Suprapubic skin (tissue), 4 donors: Measurements from ENCODE around the gene LRRC27. TPM values are rescaled to one million over a fixed set of nuclear protein-coding genes. Genes with fewer than 3 reads are reported as not detected.

Source experiments
- DNase-seq, 2 donors: peaks; one replicate each; pipeline ENCODE4 v3.0.0-alpha.2; 2019; ENCODE audit warnings: low spot score in 2 of 2
- H3K27ac ChIP-seq: fragments of 200-600 bp; sonication (generic); one replicate; pipeline ENCODE4 v1.5.1; 2019
- H3K27me3 ChIP-seq: fragments of 200-600 bp; sonication (generic); one replicate; pipeline ENCODE4 v1.5.1; 2019
- H3K36me3 ChIP-seq: fragments of 200-600 bp; sonication (generic); one replicate; pipeline ENCODE4 v1.5.1; 2019
- H3K4me1 ChIP-seq: fragments of 200-600 bp; sonication (generic); one replicate; pipeline ENCODE4 v1.5.1; 2019
- H3K4me3 ChIP-seq: fragments of 200-600 bp; sonication (generic); one replicate; pipeline ENCODE4 v1.5.1; 2019; ENCODE audit warnings: mild to moderate bottlenecking
- H3K9me3 ChIP-seq: fragments of 200-600 bp; sonication (generic); one replicate; pipeline ENCODE4 v1.5.1; 2019
- EP300 ChIP-seq: sonication (generic); formaldehyde crosslinking; IDR thresholded peaks from one replicate; pipeline ENCODE4 v1.6.1; 2017; ENCODE audit warnings: antibody characterized with exemption
- POLR2A ChIP-seq, 2 donors: fragments of 450-650 bp; IDR thresholded peaks; one replicate each; pipeline ENCODE4 v1.6.1; 2017; ENCODE audit warnings: antibody characterized with exemption in 2 of 2, mild to moderate bottlenecking in 2 of 2, moderate library complexity in 2 of 2
- POLR2AphosphoS5 ChIP-seq, 3 donors: sonication (generic); formaldehyde crosslinking; IDR thresholded peaks; one replicate each; pipeline ENCODE4 v1.6.1; 2017; ENCODE audit warnings: antibody characterized with exemption in 3 of 3
- WGBS: methylation state at CpG from one replicate; pipeline ENCODE4 v1.1.5; 2018; 5-methylcytosine and 5-hydroxymethylcytosine counted together
- total RNA-seq, 4 donors: library from RNA; depleted of rRNA; stranded (reverse); fragments of >200 nt; gene quantifications; one replicate each; pipeline ENCODE4 v1.1.0, GENCODE V29; 2016
- TF ChIP-seq, protein P1 (sequence below), 2 donors: fragments of 200-600 bp in 1 of 2; fragments of 450-650 bp in 1 of 2; sonication (generic) in 1 of 2; IDR thresholded peaks; one replicate each; pipeline ENCODE4 v1.5.1; 2016 to 2019; ENCODE audit warnings: antibody characterized with exemption in 2 of 2, mild to moderate bottlenecking in 1 of 2, moderate library complexity in 1 of 2

Gene LRRC27
- total RNA-seq, 4 donors from 2014 or later: 6.6 to 13.1 (median 7.1) TPM

DNA sequence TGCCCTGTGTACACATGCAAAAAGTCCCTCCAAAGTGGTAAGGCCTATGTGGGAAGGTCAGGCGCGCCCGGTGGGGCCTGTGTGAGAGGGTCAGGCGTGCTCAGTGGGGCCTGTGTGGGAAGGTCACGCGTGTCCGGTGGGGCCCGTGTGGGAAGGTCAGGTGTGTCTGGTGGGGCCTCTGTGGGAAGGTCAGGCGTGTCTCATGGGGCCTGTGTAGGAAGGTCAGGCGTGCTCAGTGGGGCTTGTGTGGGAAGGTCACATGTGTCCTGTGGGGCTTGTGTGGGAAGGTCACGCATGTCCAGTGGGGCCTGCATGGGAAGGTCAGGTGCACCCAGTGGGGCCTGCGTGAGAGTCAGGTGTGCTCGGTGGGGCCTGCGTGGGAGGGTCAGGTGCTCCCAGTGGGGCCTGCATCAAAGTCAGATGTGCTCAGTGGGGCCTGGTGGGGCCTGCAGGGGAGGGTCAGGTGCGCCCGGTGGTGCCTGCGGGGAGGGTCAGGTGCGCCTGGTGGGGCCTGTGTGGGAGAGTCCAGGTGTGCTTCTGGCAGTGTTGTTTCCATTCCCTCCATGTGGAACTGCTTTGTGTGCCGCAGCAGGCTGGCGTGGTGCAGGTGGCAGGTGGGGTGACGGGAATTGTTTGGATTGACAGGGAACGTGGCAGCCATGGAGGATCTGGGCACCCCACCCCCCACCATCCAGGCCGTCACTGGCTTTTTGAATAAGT is 15.4 kb downstream of the LRRC27 start:
- Histone ChIP-seq H3K4me1 (no peaks in the 10 kb centered on the region), H3K36me3 (peaks cover 22% of the 10 kb centered on the region)
- WGBS: 94% methylated on average over 23 of the region's 23 CpGs

DNA sequence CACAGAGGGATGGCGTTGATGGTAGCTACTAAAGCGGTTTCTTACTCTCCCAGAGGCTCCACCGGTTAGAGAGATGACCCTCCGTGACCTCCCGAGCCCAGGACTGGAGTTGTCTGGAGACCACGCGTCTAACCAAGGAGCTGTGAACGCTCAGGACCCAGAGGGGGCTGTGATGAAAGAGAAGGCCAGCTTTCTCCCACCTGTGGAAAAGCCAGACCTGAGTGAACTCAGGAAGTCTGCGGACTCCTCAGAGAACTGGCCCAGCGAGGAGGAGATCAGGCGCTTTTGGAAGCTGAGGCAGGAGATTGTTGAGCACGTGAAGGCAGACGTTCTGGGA is 15.9 kb downstream of the LRRC27 start:
- no peak for DNase-seq
- TF ChIP-seq, protein P1, sequence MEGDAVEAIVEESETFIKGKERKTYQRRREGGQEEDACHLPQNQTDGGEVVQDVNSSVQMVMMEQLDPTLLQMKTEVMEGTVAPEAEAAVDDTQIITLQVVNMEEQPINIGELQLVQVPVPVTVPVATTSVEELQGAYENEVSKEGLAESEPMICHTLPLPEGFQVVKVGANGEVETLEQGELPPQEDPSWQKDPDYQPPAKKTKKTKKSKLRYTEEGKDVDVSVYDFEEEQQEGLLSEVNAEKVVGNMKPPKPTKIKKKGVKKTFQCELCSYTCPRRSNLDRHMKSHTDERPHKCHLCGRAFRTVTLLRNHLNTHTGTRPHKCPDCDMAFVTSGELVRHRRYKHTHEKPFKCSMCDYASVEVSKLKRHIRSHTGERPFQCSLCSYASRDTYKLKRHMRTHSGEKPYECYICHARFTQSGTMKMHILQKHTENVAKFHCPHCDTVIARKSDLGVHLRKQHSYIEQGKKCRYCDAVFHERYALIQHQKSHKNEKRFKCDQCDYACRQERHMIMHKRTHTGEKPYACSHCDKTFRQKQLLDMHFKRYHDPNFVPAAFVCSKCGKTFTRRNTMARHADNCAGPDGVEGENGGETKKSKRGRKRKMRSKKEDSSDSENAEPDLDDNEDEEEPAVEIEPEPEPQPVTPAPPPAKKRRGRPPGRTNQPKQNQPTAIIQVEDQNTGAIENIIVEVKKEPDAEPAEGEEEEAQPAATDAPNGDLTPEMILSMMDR (IDR thresholded peaks at IDR 0.05): no peak
- TF ChIP-seq EP300: no peak
- no peak for TF ChIP-seq POLR2A (IDR thresholded peaks at IDR 0.05)
- no peak for TF ChIP-seq POLR2AphosphoS5 (IDR thresholded peaks at IDR 0.05)
- whole genome bisulfite sequencing: 95% methylated on average over 12 of the region's 13 CpGs
- Histone ChIP-seq H3K4me3 (no peak overlapping the region), H3K27ac (no peak overlapping the region), H3K9me3 (no peaks in the 10 kb centered on the region), H3K4me1 (no peaks in the 10 kb centered on the region), H3K27me3 (no peaks in the 10 kb centered on the region), H3K36me3 (peaks cover 20% of the 10 kb centered on the region)

More for the DNA sequence above, 15.4 kb downstream of the LRRC27 start:
- DNase-seq: peak in 1 of 2 donors; percentile 37
- H3K27ac ChIP-seq: no peak overlapping the region
- H3K9me3 ChIP-seq: no peaks in the 10 kb centered on the region
- TF ChIP-seq, protein P1 (IDR thresholded peaks at IDR 0.05): no peak
- no peak overlapping the region for H3K4me3 ChIP-seq
- no peaks in the 10 kb centered on the region for H3K27me3 ChIP-seq

DNA sequence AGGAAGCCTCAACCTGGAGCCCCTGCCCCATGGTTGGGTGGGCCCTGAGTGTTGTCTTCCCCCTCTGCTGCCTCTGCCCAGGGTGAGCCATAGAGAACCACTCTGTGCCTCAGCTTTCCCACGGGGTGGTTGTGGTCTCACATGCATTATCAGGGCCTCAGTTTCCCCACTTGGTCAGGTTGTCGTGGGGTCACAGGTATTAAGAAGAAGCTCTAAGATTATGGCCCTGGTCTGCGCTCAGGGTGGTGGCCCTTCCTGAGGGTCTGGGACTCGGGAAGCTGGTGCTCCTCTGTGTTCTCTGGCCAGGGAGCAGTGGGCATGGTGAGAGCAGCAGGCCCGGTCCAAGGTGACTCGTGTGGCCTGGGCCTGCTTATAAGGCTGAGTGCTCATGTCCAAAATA is 17.8 kb downstream of the LRRC27 start:
- Histone ChIP-seq H3K27me3 (no peaks in the 10 kb centered on the region), H3K4me1 (no peaks in the 10 kb centered on the region), H3K4me3 (no peak overlapping the region), H3K9me3 (no peaks in the 10 kb centered on the region), H3K27ac (no peak overlapping the region), H3K36me3 (peaks cover 20% of the 10 kb centered on the region)
- WGBS: 91% methylated on average over 6 of the region's 6 CpGs
- no peak for DNase-seq
- TF ChIP-seq POLR2AphosphoS5 (IDR thresholded peaks at IDR 0.05) (no peak), EP300 (no peak), POLR2A (IDR thresholded peaks at IDR 0.05) (no peak)
- TF ChIP-seq, protein P1 (IDR thresholded peaks at IDR 0.05): no peak

DNA sequence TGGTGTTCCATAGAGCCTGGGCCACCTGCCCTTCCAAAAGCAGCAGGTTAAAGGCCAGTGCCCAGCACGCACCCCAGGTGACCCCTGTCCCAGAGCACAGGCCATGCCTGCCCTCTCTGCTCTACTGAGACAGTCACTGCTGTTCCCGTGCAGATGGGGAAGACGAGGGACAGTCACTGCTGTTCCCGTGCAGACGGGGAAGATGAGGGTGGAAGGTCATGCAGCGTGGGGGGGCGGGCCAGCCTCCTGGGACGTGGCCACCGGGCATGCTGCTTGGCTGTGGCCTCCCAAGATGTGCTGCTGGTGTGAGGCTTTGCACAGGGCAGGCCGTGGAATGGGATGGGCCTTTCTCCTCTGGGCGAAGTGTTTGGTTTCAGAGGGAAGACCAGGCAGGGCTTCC is 18.4 kb downstream of the LRRC27 start:
- Histone ChIP-seq H3K9me3 (no peaks in the 10 kb centered on the region), H3K27me3 (no peaks in the 10 kb centered on the region), H3K36me3 (peaks cover 16% of the 10 kb centered on the region), H3K27ac (no peak overlapping the region), H3K4me1 (no peaks in the 10 kb centered on the region), H3K4me3 (no peak overlapping the region)
- WGBS: 83% methylated on average over 4 of the region's 11 CpGs
- no peak for DNase-seq
- no peak for TF ChIP-seq POLR2A (IDR thresholded peaks at IDR 0.05)
- TF ChIP-seq POLR2AphosphoS5 (IDR thresholded peaks at IDR 0.05): no peak
- TF ChIP-seq EP300: no peak
- TF ChIP-seq, protein P1 (IDR thresholded peaks at IDR 0.05): no peak

DNA sequence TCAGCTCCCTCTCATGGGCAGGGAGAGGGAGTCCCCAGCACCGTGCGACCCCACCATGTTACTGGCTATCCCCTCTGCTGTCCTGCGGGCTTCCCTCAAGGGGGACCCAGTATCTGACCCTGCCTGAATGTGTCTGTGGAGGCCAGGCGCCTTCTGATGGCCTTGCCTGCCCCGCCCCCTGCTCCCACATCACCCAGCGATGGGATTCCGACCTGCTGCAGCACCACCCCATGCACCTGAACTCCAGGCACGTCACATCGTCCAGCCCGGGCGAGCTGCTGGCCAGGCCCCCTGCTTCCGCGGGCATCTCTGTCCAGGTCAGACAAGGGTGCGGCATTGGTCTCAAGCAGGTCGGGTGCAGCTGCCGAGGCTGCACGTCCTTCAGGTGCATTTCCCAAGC is 19.0 kb downstream of the LRRC27 start:
- H3K4me1 ChIP-seq: no peaks in the 10 kb centered on the region
- H3K27ac ChIP-seq: no peak overlapping the region
- WGBS: 100% methylated on average over 2 of the region's 17 CpGs
- H3K36me3 ChIP-seq: peaks cover 11% of the 10 kb centered on the region
- TF ChIP-seq POLR2A (IDR thresholded peaks at IDR 0.05) (no peak), POLR2AphosphoS5 (IDR thresholded peaks at IDR 0.05) (no peak), EP300 (no peak)
- TF ChIP-seq, protein P1 (IDR thresholded peaks at IDR 0.05): no peak
- no peaks in the 10 kb centered on the region for H3K9me3 ChIP-seq
- DNase-seq: no peak
- no peak overlapping the region for H3K4me3 ChIP-seq
- H3K27me3 ChIP-seq: no peaks in the 10 kb centered on the region
